Measurements from ENCODE around the gene NOS3. TPM values are rescaled to one million over a fixed set of nuclear protein-coding genes. Genes with fewer than 3 reads are reported as not detected.
"Not testable (repeated sequence)": the region's sequence is repeated elsewhere in the genome, so short reads cannot be mapped to it uniquely, and the experiment has no call there.

NOS3 gene
- total RNA-seq, 1 donor from 2014 or later, result 0.78 TPM

DNA sequence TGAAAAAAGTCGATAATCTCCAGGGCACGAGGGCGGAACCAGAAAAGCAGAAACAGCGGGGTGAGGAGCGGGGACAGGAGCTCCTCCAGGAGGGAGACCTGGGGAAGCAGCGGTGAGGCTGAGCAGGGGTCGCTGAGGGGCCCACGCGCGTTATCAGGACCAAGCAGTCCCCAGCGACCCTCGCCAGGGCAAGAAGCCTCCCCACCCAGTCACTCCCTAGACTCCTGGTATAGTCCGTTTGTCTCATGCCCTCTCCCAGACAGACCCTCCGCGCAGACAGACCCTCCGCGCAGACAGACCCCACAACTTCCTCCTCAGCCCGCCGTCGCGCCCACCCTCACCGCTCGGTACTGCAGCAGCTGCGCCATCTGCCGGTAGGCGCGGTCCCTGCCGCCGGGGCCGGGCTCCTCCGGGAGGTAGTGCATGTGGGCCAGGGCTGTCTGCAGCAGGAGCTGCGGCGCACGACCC is 27.2 kb downstream of the NOS3 start:
- peak; percentile 28 for DNase-seq

DNA sequence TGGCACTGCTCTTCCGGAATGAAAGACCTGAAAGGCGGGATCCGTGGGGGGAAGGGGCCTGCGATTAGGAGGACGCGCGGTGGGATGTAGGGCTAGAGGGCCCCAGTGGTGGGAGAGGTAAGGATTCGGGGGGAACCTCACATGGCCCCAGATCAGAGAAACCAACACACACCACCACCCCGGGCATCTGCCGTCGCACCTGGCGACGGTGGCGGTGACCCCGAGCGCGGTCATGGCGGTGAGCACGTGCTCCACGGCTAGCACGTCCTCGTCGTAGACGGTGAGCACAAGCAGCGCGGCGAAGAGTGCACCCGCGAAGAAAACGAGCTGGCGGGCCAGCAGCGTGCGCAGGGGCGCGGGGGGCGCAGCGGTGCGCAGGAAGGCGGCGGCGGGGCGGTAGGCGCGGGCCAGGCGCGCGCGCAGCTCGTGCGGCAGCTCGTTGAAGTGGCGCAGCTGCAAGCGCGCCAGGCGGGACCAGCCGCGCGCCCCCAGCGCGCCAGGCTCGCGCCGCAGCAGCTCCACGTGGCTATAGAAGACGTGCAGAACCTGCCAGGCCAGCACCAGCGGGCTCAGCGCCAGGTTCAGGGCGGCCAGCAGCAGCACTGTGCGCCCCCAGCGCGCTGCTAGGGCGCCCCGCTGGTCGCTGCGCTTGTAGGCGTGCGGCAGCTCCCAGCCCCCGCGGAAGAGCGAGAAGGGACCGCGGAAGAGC is 27.8 kb downstream of the NOS3 start:
- no peak for DNase-seq

DNA sequence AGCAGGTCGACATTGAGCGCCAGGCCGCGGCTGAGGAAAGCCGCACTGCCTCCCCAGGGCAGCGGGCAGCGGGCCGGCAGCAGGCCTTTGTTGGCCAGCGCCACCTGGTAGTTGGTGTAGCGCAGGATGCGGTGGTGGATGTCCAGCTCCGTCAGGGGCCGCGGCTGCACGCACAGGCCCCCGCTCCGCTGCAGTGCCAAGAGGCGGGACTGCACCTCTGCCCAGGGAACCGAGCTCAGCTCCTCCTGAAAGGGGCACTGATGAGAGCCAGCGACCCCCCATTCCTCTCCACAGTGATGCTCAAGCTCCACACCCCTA is 28.3 kb downstream of the NOS3 start:
- no peak for DNase-seq

DNA sequence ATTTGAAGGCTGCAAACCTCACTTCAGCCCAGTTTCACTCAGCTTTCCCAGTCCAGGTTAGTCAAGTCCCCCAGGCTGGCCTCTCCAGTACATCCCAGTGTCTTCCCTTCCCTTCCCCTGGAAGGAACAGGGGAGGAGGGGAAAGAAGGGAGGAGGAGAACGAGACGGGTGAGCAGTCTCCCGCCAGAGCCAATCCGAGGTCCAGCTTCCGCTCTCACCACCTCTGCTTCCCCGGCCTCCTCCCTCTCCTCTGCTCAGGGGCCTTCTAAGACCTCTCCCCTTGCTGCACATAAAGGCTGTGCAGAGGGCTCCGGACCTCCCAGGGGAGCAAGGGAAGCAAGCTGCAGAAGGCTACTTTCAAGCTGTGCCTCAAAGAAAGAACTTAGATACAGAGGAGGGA is 29.4 kb downstream of the NOS3 start:
- DNase-seq, result no peak

DNA sequence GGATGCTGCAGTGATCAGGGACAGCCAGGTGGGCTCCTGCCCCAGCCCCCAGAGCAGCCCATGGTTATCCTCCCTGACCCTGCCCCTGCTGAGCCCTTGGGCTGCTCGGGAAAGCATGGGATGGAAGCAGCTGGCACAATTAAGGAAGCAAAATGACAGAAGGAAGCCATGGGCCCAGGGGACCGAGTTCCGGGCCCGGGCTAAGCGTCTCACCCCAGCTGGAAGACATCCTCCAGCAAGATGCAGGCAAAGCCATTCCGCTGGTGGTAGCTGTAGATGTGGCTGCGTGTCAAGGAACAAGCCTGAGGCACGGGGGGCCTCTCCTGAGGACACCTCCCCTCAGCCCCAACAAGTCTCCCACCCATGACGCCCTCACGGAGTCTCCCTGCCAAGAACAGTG is 32.4 kb downstream of the NOS3 start:
- no peak for DNase-seq

DNA sequence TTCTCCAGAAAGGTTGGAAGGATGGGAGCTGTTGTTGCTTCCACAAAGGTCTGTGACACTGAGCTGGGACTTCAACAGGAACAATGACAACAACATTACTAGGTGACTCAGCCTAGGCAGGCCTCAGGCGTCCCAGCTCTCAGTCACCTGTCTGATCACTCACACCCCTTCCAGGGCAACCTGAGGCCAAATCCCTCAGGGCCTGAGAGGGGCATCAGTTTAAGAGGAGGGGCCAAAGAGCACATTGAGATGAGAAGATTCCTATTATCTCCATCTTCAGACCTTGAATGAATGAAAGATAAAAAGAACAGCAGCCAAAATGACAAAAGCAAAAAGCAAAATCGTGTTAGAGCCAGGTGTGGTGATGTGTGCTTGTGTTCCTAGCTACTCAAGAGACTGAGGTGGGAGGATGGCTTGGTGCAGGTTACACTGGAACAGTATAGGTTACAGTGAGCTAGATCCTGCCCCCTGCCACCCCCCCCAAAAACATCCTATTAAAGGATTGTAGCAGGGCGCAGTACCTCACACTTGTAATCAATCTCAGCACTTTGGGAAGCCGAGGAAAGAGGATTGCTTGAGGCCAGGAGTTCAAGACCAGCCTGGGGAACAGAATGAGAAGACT is 33.7 kb downstream of the NOS3 start, which contains the start of gene ATG9B:
Gene ATG9B (minus strand): TSS at position 60 of the 622 bp plus-strand sequence. CDS start 71 bp downstream, outside the sequence.
- no peak for DNase-seq

DNA sequence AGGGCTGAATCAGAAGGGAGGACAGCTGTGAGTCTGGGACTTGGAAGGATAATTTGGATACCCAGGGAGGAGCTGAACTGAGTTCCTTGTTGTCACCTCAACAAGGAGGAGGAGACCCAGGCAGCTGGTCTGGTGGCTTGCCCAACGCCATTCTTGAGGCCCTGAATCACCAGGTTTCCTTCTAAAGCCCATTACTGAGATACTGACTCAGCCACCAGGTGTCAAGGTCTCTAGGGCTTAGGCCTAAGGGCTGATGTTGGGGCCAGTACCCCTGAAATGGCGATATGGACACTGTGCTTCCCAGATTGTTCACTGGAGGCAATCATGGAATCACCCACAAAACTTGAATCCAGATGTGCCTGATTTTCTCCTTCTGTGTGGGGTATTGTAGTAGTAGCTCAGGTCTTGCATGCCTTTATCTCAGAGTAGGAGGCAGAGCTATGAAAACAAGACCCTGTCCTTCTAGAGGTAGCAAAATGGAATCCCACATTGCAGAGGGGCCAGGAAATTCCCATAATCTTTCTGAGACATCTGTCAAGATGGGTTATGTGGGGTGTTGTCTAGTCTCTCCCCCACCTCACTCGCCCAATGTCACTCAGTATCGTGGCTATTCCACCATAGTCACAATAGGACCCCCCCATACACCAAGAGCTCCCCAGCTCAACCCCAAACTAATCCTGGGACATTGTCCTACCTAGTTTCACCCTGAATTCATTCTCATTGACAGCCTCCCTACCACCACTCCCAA is 35.3 kb downstream of the NOS3 start:
- DNase-seq, result no peak

DNA sequence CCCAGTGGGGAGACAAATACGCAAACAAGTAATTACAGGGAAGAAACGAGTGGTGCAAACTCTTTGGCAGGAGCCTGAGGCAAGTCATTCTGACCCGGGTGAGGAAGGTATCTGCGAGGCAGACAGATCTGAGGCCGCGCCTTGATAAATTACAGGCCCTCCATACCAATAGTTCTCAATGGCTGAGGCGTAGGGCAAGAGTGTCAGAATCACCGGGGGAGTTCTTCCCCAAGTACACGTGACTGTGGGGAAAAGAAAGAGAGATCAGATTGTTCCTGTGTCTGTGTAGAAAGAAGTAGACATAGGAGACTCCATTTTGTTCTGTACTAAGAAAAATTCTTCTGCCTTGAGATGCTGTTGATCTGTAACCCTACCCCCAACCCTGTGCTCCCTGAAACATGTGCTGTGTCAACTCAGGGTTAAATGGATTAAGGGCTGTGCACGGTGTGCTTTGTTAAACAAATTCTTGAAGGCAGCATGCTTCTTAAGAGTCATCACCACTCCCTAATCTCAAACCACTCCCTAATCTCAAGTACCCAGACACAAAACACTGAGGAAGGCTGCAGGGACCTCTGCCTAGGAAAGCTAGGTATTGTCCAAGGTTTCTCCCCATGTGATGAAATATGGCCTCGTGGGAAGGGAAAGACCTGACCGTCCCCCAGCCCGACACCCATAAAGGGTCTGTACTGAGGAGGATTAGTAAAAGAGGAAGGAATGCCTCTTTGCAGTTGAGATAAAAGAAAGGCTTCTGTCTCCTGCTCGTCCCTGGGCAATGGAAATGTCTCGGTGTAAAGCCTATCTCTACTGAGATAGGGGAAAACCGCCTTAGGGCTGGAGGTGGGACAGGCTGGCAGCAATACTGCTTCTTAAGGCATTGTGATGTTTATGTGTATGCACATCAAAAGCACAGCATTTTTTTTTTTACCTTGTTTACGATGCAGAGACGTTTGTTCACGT is 36.2 kb downstream of the NOS3 start:
- DNase-seq, result not testable (repeated sequence)

DNA sequence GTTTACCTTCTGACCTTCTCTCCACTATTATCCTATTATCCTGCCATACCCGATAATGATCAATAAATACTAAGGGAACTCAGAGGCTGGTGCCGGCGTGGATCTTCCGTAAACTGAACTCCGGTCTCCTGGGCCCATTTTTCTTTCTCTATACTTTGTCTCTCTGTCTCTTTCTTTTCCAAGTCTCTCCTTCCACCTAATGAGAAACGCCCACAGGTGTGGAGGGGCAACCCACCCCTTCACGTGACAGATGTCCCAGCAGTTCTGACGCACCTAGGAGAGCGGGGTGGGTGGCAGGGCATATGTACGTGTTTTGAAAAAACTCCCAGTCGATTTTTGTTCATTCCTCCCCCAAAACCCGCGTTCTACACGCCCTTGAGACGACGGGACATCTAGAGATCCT is 36.9 kb downstream of the NOS3 start:
- DNase-seq, result not testable (repeated sequence)

DNA sequence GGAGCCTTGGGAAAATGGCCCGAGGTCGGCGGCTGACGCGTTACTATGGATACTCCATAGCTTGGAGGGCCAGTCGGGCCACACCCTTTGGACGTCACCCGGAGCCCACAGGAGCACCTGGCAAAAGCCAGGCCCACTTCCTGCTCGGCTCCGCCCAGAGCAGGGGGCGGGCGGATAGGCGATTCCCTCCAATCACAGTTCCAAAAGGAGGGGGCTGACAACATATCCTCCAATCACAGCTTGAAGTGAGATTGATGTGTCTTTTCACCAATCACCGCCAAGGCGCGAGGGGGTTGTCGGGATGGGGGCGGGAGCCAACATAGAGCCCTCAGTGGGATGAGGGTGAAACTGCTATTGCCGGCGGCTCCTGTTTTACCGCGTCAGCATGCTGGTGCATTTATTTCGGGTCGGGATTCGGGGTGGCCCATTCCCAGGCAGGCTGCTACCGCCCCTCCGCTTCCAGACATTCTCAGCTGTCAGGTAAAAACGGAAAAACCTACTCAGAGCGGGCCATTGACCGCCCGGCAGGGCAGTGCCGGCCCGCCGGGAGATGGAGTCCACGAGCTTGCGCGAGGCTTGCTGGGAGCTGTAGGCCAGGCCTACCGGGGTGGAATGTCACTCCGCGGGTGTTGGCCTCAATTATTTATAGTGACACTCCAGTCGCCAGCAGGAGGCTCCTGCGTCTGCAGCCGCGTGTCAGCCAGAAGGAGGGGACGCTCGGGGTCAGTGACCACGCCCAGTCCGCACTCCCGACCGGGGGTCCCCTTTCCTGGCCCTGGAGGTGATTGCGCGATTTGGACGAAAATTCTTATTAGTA is 37.5 kb downstream of the NOS3 start, which contains the start of gene ABCB8:
Gene ABCB8 (plus strand): TSS at position 320 of the 817 bp plus-strand sequence. CDS start 66 bp downstream, at position 386.
- DNase-seq, result peak; percentile 97

DNA sequence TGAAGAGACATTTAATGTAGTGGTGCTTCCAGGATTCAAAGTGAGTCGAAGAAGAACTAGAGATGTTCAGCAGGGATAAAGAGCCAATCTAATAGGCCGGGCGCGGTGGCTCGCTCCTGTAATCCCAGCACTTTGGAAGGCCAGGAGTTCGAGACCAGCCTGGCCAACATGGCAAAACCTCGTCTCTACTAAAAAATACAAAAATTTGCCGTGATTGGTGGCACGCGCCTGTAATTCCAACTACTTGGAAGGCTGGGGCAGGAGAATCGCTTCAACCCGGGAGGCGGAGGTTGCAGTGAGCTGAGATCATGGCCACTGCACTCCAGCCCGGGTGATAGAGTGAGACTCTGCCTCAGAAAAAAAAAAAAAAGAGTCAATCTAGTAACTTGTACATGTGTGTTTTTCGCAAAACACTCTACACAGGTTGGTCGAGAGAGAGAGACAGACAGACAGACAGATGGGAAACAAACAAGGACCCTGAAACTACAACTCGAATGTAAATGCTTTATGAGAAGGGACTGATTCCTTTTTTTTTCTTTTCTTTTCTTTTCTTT is 38.2 kb downstream of the NOS3 start:
- no peak for DNase-seq

DNA sequence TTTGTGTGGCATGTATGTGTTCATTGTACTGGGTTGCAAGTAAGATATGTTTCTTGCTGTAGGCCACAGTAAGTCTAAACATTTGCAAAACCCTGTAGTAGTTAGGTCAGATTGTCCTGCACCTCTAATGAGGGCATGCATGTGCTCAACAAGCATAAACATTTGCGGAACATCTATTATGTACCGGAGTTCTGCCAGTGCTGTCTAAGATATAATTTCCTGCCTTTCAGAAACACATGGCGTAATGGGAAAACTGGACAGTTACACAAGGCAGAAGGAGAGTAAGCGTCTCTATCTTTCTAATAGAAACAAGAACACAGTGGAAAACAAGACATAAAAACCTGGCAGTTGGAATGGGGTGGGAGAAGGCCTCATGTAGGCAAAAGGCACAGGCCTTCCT is 40.2 kb downstream of the NOS3 start:
- no peak for DNase-seq

DNA sequence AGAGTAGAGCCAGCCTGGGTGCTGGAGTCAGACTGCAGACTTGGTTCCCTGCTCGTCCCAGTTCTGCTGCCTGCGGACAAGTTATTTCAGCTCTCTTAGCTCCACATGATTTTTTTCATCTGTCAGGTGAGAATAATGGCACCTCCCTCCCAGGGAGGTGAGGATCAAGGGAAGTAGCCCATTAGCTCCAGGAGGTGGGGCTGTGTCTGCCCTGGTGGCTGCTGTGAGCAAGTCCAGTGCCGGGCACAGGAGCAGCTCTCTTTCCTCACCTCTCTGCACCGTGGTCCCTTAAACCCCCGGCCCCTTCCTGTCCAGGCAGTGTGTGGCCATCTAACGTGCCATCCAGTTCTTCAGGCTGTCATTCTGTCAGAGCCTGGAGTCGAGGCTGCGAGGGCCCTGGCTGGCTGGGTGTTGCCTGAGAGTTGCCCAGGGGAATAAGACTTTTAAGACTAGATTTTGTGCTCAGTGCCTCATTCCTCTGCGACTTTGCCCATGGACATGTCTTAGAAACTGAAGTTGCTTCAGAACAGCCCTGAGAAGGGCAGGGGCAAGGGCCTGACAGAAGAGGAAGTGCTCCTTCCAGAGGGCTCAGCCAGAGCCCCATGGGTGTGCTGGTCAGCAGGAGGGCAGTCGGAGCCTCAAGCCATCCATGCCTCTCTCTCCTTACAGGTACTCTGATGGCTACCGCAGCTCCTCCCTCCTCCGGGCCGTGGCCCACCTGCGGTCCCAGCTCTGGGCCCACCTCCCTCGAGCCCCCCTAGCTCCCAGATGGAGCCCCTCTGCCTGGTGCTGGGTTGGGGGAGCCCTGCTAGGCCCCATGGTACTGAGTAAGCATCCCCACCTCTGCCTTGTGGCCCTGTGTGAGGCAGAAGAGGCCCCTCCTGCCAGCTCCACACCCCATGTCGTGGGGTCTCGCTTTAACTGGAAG is 42.4 kb downstream of the NOS3 start:
- DNase-seq, result no peak

DNA sequence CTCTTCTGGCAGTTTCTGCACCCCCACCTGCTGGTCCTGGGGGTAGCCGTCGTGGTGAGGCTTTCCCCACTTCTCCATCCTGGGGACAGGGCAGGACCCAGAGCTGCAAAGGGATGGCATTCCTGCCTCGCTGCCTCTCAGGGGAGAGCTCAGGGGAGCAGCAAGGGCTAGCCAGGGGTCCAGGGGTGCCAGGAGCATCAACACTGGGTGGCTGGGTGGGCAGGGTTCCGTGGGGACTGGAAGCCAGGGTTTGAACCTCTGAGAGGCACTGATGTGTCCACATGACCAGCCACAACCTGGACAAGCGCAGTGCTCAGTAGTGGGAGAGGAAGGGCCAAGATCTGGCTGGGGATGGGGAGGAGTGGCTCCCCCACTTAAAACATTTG is 43.0 kb downstream of the NOS3 start:
- no peak for DNase-seq

DNA sequence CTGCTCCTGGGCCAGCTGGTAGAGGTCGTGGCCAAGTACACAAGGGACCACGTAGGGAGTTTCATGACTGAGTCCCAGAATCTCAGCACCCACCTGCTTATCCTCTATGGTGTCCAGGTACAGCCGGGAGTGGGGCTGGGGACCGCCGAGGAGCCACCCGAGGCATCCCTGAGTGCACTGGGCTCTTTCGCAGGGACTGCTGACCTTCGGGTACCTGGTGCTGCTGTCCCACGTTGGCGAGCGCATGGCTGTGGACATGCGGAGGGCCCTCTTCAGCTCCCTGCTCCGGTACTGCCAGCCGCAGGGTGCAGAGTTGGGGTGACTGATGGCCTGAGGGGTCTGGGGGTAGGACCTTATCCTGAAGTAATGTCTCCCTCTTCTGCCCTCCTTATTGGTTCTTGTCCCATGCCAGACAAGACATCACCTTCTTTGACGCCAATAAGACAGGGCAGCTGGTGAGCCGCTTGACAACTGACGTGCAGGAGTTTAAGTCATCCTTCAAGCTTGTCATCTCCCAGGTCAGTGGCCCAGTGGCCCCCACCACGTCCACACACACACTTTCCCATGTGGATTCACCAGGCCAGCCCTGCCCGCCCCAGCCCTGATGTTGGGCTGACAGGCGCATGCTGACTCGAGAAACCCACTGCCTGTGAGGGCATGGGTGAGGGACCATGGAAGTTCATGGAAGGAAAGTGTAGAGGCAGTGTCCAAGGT is 43.7 kb downstream of the NOS3 start:
- no peak for DNase-seq

DNA sequence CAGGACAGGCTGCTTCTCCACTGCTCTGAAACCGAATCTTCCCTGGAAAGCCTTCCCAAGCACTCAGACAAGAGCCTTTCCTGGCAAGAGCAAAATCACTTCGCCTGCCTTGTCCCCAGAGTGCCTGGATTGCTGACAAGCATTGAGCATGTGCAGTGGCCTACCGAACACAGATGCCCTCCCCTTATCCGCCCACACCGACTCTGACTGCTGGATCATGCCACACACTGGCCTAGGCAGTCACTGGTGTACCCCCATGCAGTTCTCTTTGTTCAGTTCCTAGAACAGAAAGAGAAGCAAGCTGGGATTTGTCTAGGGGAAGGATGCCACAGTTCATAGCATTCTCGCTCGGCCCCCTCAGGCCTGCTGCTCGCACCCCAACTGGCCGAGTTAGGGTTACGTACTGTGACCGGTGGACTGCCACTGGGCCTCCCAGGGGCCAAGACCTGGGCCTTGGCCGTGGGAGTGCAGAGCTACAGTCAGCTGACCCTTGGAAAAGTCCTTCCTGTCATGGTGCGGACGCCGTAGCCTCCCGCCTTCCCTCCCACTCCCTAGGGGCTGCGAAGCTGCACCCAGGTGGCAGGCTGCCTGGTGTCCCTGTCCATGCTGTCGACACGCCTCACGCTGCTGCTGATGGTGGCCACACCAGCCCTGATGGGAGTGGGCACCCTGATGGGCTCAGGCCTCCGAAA is 44.4 kb downstream of the NOS3 start:
- DNase-seq, result no peak

DNA sequence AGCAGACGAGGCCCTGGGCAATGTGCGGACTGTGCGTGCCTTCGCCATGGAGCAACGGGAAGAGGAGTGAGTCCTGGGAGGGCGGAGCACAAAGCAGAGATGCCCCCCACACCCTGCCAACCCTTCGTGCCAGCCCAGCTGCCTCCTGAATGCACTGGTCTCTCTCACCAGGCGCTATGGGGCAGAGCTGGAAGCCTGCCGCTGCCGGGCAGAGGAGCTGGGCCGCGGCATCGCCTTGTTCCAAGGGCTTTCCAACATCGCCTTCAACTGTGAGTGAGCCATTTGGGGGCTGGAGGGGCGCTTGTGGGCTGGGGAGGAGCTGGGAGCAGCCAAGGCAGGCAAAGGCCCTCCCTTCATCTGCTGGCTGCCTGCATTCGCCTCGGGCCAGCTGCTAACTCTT is 45.1 kb downstream of the NOS3 start:
- no peak for DNase-seq

Measured in occipital lobe (tissue), 2 donors.